T-helper 1 cell (primary cell): ENCODE data around the gene NOX3.

ENCODE experiments used
- DNase-seq, 5 donors: peaks; one replicate each; pipeline ENCODE4 v3.0.0-alpha.2; 2012 to 2020

Gene NOX3

DNA sequence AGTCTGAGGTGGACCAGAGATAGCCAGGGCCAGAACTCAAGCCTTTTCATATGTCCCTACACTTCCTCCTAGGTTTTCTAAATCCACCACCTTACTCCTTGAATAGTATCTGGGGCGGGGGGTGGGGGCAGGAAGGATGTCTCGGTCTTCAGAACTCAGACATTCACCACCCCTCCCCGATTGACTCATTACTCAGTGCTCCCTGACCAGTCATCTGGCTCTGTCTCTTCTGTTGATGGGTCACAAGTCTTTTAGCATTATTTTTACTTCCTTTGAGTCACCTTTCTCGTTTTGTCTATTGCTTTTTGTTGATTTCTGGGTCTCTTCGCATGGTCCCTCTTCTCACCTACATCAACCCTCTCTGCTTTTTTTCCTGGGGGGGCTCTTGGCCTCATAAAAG lies 23.3 kb downstream of the NOX3 start:
- peak in 1 of 5 donors; percentile 6 for DNase-seq

DNA sequence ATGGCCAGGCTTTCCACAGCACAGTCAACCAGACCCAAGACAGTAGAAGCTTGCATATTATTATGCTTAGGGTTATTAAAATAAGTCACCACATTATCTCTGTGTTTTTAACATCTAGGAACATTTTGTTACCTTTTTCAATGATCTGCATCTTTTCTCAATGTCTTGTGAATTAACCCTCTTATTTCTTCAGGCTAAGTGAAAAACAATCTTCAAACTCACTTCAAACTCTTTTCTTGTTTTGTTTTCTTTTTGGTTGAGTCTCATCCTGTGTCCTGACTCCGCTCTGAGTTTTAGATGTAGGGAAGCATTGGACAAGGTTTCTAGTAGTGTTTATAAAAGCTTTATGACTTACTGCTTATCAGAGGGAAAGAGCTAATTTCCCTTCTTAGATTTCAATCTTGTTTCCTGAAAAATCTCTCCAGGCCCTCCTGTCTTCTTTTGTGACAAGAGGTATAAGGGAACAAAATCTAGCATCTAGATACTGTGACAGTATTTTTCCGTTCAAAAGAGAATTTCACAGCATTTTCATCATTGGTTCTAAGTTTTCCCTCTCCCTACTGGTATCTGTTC lies 26.2 kb downstream of the NOX3 start:
- DNase-seq, result no peak

- DNase-seq, result no peak
Observed at GRCh38 chr6:155426408-155426945, 29.2 kb downstream of the NOX3 start.

GRCh38 chr6:155424181-155424580 lies 31.5 kb downstream of the NOX3 start:
- no peak for DNase-seq

DNA sequence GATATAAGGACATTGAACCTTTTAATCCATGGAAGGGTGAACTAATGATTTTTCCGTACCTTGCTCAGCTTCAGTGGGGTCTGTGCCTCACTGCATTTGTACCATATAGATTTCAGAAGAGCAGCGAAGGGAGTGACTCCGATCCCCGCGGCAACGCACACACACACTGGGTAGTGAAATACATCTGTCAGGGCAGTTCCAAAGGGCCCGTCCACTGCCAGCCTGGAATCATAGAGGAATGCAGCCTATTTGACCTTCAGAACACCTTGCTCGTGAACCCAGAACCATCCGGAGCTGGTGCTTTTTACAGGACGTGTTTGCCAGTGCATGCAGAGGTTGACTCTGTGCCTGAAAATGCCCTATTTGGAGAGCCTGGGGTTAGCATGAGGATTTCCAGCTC lies 33.0 kb downstream of the NOX3 start:
- no peak for DNase-seq

- peak in 1 of 5 donors; percentile 15 for DNase-seq
Observed at GRCh38 chr6:155420492-155420891, 35.1 kb downstream of the NOX3 start.

- no peak for DNase-seq
Observed at GRCh38 chr6:155419161-155419560, 36.5 kb downstream of the NOX3 start.

DNA sequence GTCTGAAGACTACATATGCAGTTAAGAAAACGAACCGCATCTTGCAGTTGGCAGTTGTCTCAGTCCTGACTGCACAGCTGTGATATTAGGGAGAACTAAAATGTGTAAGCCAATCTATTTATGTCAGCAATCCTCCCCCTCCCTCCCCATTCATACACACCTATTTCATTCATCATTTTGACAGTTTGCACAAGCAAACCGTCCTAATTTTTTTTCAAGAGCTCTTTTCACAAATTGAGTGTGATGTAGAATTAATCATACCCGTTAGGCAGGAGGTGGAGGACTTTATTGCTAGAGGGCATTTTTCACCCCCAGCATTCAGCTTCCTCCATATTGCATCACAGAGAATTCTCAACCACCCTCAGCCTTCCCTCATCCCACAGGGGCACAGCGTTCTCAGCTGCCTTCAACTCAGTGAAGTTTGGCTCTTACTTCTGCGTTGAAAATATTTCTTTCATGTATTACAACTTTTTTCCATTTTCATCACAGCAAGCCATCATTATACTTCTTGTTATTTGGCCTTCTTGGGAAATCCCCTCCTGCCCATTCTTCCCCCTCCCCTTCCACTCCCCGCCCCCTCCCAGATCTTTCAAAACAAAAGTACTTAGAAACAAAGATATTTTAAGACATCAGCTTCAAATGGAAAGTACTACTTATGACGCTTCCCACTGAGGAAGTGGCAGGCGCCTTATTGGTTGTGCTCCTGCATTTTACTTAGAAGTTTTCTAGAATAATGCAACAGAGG lies 37.5 kb downstream of the NOX3 start:
- peak; percentile 31 to 83 (median 53) for DNase-seq

DNA sequence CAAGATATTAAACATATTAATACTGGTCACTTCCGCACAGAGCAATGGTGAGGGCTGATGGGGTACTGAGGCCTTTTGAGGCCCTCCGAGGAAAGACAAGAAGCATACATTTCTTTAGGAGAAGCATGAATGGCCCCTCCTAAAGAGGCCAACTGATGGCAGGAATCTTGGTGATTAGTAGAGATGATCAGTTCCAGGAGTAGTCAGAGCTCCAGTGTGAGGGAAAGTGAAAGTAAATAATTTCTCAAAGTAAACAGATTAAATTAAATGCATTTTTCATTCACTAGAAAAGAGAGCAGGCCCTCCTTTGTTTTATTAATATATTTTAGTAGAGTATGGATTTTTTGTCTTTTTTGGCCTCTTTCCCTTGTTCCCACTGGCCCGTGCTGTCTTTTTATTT lies 38.2 kb downstream of the NOX3 start:
- peak in 1 of 5 donors; percentile 8 for DNase-seq

- no peak for DNase-seq
Observed at GRCh38 chr6:155415953-155416352, 39.7 kb downstream of the NOX3 start.

DNA sequence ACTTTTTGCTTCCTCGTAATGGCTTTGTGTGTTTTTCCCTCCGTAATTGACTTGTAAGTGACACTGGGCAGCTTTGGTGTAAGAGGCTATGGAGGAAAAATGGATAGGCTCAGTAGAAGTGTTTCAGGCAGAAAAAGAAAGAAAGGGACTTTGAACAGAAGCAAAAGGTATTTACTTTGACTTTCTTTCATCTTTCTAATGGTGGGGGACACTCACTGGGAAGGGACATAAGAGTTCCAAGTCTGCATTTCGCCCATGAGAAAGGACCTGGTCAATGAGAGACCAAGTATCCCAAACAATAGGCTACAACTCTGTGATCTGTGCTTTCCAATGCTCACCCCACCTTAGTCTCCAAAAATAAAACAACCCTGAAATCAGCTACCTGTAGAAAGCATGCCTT lies 41.6 kb downstream of the NOX3 start:
- DNase-seq, result no peak

DNA sequence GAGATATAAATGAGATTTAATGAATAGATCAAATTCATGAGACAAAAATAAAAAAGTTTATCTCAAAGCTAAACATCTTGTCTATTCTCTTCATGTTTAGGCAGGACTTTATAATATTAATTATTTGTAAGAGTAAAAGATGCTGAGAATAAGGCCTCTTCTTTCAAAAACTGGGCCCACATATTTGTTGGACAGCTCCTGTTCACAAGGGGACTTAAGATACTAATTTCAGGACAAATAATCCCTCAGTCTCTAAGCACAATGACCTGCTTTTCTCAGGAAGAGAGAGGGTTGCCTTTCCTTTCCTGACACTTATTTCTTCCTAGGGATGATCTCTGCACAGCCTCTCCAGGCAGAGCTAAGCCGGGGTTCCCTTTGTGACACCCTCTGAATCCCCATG lies 43.3 kb downstream of the NOX3 start:
- no peak for DNase-seq

DNA sequence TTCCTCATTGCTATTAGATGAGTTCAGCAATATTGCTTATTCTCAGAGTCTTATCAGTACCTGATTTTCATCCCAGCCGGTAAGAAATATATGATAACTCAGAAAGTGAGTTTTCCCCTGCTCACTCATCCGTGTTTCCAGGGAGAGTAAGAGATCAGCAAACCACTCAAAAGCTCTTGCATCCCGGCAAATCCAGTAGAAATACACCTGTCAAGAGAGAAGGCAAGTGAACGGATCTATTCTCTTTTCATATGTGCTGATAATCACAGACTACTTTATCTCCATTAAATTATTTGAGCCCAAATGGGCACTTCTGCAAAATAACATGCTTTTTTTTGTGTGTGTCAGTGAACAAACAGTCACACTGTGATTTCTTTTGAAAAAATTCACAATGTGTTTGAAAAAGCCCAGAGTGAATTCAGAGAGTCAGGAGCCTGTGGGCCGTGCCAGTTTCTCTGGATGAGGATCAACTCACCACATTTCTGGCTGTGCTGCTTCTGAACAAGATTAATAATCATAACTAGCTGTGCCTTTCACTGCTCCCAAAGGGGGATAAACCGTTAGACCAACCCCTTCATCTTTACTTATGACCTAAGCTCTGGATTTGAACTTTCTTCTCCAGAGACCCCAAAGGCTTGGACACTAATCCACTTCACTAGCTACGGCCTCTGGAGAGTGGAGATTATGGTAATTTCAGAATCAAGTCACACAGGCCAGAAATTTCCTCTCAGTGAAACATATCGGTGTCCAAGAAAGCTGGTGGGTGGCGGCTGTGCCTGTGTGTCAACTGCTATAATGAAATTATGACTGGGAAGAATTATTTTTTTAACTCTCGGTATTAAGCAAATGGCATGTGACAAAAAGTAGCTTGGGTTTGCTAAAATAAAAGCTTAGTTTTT lies 44.2 kb downstream of the NOX3 start:
- no peak for DNase-seq

DNA sequence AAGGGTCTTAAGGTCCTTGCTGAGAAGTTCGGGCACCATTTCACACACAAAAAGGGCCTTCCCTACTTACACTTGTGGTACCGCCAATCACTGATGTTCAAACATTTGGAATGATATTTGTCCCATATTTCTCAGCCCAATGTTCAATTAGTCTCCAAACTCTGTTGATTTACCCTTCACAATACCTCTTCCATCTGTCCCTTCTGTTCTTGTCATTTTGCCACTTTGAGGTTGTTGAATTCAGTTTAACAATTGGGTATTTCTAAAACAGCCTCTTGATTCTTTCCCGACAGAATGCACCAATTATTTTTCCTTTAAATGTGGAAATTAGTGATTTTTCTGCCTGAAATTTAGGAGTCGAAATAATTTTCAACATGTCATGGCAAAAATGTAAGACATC lies 46.2 kb downstream of the NOX3 start:
- no peak for DNase-seq

DNA sequence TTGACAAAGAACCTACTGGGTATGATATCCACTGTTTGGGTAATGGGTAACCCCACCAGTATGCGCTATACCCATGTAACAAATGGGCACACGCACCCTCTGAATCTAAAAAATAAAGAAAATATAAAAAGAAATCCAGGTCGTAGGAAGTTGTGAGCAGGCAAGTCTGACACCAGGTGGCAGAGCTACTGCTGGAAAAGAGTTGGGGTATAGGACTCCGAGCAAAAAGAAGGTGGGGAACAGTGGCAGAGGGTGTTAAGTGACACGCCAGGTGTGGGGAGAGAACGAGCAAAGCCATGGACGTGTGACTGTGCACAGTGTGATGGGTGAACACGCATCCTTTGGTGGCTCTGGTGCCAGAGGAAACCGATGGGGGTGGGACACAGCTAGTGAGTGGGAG lies 46.7 kb downstream of the NOX3 start:
- DNase-seq, result no peak

DNA sequence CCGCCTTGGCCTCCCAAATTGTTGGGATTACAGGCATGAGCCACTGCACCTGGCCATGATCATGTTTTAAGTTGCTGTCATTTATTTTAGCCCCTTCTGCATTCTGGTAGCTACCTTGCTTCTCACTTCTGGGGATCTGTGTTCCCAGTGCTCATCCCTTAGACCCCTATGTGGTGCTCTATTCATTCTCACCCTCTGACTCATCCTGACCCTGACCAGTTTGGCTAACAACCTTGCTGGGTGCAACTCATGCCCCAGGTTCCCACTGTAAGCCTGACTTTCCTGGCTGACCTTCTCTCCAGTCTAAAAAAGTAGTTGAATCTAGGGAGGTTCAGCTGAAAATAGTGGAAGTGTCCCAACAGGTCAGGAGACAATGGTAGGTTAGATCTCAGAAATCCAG lies 47.4 kb downstream of the NOX3 start:
- DNase-seq, result no peak

- no peak for DNase-seq
Observed at GRCh38 chr6:155406801-155407200, 48.8 kb downstream of the NOX3 start.

GRCh38 chr6:155404937-155405336 lies 50.7 kb downstream of the NOX3 start:
- no peak for DNase-seq

GRCh38 chr6:155402656-155403304 lies 52.9 kb downstream of the NOX3 start:
- DNase-seq, result no peak

DNA sequence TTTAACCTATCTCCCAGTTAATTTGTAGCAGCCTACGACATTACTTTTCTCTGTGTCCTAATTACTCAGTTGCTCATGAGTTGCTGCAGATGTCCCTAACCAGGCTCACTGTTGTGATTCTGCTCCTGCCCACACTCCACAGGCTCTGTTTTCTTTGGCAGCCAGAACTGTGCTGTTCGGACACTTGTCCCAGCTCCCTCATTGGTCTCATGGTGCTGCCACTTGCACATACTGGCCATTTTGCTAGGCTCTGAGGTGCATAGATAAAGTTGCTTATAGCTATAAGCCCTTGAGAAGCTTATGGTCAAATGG lies 55.0 kb downstream of the NOX3 start:
- no peak for DNase-seq

GRCh38 chr6:155399745-155400653 lies 55.6 kb downstream of the NOX3 start:
- no peak for DNase-seq
